A549 treated with CpdA at 1 μM for 4 hours (cell line): ENCODE results near the gene KIF11. TPM values are rescaled to one million over a fixed set of nuclear protein-coding genes. Genes with fewer than 3 reads are reported as not detected.

Experiments
- total RNA-seq: library from RNA; stranded (reverse); fragments of 200-300 nt; extraction: Qiagen RNA extraction; gene quantifications from 5 replicates; pipeline ENCODE4 v1.2.3, GENCODE V29; 2022; ENCODE audit warnings: low read depth

The KIF11 gene
- total RNA-seq = 32.8 to 48.0 TPM (median 35.5 TPM) in 5 replicates

DNA sequence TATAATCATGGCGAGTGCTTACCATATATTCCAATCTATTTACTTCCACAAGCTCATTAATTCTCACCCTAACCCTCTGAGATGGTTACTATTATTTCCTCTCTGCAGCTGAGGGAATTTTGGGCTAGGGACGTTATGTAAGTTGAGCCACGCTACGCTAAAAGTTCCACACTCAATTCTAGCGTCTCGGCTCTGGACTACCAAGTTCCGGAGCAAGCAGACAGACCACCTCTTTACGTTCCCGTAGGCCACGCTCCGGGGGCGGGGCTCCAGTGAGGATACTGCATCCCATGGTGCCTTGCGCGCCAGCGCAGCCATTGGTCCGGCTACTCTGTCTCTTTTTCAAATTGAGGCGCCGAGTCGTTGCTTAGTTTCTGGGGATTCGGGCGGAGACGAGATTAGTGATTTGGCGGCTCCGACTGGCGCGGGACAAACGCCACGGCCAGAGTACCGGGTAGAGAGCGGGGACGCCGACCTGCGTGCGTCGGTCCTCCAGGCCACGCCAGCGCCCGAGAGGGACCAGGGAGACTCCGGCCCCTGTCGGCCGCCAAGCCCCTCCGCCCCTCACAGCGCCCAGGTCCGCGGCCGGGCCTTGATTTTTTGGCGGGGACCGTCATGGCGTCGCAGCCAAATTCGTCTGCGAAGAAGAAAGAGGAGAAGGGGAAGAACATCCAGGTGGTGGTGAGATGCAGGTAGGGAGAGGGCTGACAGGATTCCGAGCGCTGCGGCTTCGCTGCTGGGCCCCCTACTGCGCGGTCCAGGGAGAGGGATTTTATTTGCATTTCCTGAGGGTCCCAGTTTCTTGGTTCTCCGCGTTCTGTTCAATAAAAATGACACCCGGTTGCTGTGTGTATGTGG lies at the start of gene KIF11:
Gene KIF11, plus strand, starts transcription at position 370 of the 858 bp plus-strand sequence. Its CDS starts 246 bp downstream, at position 616.

DNA sequence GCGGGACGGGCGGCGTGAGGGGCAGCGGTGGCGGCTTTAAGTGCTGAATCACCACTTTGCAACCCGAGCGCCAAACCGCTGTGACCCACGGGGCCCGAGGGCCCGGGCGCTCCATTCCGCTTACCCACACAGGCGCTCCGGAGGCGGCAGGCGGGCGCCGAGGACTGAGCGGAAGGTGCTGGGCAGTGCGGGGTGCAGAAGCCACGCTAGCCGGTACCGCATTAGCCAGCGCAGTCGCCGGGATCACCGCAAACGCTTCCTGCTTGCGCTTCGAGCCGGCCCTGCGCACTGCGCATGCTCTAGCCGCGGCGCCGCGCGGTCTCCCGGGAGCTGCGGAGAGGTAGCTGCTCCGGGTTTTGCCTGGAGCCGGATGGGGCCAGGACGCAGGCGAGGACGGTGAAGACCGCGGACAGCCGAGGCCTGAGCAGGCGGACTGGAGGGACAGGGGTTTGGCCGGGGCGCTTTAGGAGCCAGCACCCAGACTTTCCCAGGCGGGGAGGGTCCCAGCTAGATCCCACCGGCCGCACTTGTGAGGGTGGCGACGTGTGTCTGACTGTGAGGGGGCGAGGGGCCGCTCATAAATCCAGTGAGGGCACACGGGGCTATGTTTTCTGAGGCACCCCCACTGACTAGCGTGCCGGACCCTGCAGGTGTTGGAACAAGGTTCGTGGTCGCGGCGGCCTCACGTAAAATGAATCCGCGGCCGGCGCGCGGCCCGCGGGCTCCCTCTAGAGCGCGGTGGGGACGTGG lies 19.0 kb upstream of the KIF11 start, which contains the start of gene IDE:
Gene IDE, minus strand, starts transcription at position 296 of the 750 bp plus-strand sequence. Its CDS starts 74 bp downstream, at position 222.

GRCh38 chr10:92689663-92690210 lies 96.8 kb downstream of the KIF11 start, which contains the start of gene HHEX:
Gene HHEX (plus strand): TSS chr10:92689955. CDS start chr10:92689987, 32 bp downstream.

Other genes starting within 250 kb of the KIF11 start
- 18.7 to 29.1 TPM (median 24.1 TPM) in 5 replicates for gene IDE, start 19.0 kb upstream of the KIF11 start, total RNA-seq
- 15.5 to 17.6 TPM (median 15.9 TPM) in 5 replicates for gene HHEX, start 96.8 kb downstream of the KIF11 start, total RNA-seq